Transverse colon (tissue), 4 donors: ENCODE data around the gene SPIRE1. TPM values are rescaled to one million over a fixed set of nuclear protein-coding genes. Genes with fewer than 3 reads are reported as not detected.

ENCODE experiments used
- DNase-seq: peaks from one replicate; pipeline ENCODE4 v3.0.0-alpha.2; 2019
- H3K27ac ChIP-seq, 4 donors: fragments of 200-600 bp; sonication (generic); 2 replicates each; pipeline ENCODE4 v1.5.1; 2016 to 2018; ENCODE audit warnings: inconsistent platforms in 4 of 4
- H3K27me3 ChIP-seq: fragments of 200-600 bp; sonication (generic); 2 replicates; pipeline ENCODE4 v1.5.1; 2017; ENCODE audit warnings: inconsistent platforms
- H3K36me3 ChIP-seq, 4 donors: fragments of 200-600 bp; sonication (generic); 2 replicates each; pipeline ENCODE4 v1.5.1; 2017 to 2019; ENCODE audit warnings: inconsistent platforms in 4 of 4
- H3K4me1 ChIP-seq, 4 donors: fragments of 200-600 bp; sonication (generic); 2 replicates each; pipeline ENCODE4 v1.5.1; 2017 to 2020; ENCODE audit warnings: inconsistent platforms in 4 of 4
- H3K4me3 ChIP-seq, 4 donors: fragments of 200-600 bp; sonication (generic); 1 replicate in 1 of 4; 2 replicates in 3 of 4; pipeline versions ENCODE4 v1.5.1 to v1.6.1; 2017 to 2019; ENCODE audit warnings: inconsistent platforms in 4 of 4
- H3K9me3 ChIP-seq, 2 donors: fragments of 200-600 bp; sonication (generic); 2 replicates each; pipeline ENCODE4 v1.5.1; 2017 to 2019; ENCODE audit warnings: inconsistent platforms in 2 of 2
- CTCF ChIP-seq, 5 experiments: fragments of 200-600 bp in 3 of 5; fragments of 450-650 bp in 2 of 5; sonication (generic) in 3 of 5; IDR thresholded peaks; 1 replicate in 2 of 5; 2 replicates in 3 of 5; pipeline ENCODE4 v1.5.1; 2016 to 2017; ENCODE audit warnings: antibody characterized with exemption in 5 of 5, inconsistent platforms in 3 of 5, mild to moderate bottlenecking in 2 of 5, moderate library complexity in 1 of 5
- EP300 ChIP-seq: sonication (generic); formaldehyde crosslinking; IDR thresholded peaks from one replicate; pipeline ENCODE4 v1.6.1; 2017; ENCODE audit warnings: antibody characterized with exemption, low read depth
- POLR2A ChIP-seq: fragments of 450-650 bp; IDR thresholded peaks from one replicate; pipeline ENCODE4 v1.6.1; 2016; ENCODE audit warnings: antibody characterized with exemption, mild to moderate bottlenecking, moderate library complexity
- POLR2AphosphoS5 ChIP-seq, 3 donors: sonication (generic); formaldehyde crosslinking; IDR thresholded peaks; one replicate each; pipeline ENCODE4 v1.6.1; 2016; ENCODE audit warnings: antibody characterized with exemption in 3 of 3
- WGBS, 2 donors: methylation state at CpG; one replicate each; pipeline ENCODE4 v1.1.5; 2018; ENCODE audit warnings: low coverage in 1 of 2; 5-methylcytosine and 5-hydroxymethylcytosine counted together
- in situ Hi-C, 4 donors: fragments of 200-750 bp; cut with MboI; loops; one replicate each; pipeline versions ENCODE4 v1.15.0 to v1.15.1; 2017; ENCODE audit warnings: low sequenced_read_pairs in 3 of 4, low pct_ligation_motif_present in 1 of 4, low pct_unique_long_range_greater_than_20kb in 1 of 4
- intact Hi-C: fragments of 100-400 bp; cut with DNase I; formaldehyde crosslinking; loops from one replicate; pipeline ENCODE4 v1.15.1; 2023; ENCODE audit warnings: low total_unique reads
- total RNA-seq, 4 donors: library from RNA; depleted of rRNA; stranded (reverse); fragments of >200 nt; gene quantifications; one replicate each; pipeline ENCODE4 v1.1.0, GENCODE V29; 2016

The SPIRE1 gene
- total RNA-seq, 4 donors from 2014 or later: 6.0 to 7.8 (median 6.8) TPM

- intact Hi-C loops: no loop called here
- no peak for DNase-seq
- no peaks in the 10 kb centered on the region for H3K36me3 ChIP-seq
- H3K27me3 ChIP-seq: no peaks in the 10 kb centered on the region
- H3K4me3 ChIP-seq: no peak overlapping the region
- H3K27ac ChIP-seq: no peak overlapping the region
- in situ Hi-C loops: loop anchor here in 1 of 4 donors (10.0 kb wide), 1 partner anchor 57 kb away; no protein-coding TSS in a partner anchor
- TF ChIP-seq CTCF (IDR thresholded peaks at IDR 0.05) (no peak), EP300 (no peak), POLR2AphosphoS5 (IDR thresholded peaks at IDR 0.05) (no peak), POLR2A (no peak)
- H3K9me3 ChIP-seq: no peaks in the 10 kb centered on the region
- 67% methylated on average over 1 of the region's 1 CpG; no CpG with 5 or more reads in 1 of the 2 donors for WGBS, 2 donors
- no peaks in the 10 kb centered on the region for H3K4me1 ChIP-seq
These were observed 126.2 kb downstream of the SPIRE1 start for GRCh38 chr18:12531749-12532148.

GRCh38 chr18:12520442-12520992, 137.4 kb downstream of the SPIRE1 start:
- in situ Hi-C loops: no loop called here
- intact Hi-C loops: no loop called here
- Histone ChIP-seq H3K4me1 (peaks cover 0 to 11% (median 0%) of the 10 kb centered on the region in 4 donors), H3K36me3 (no peaks in the 10 kb centered on the region), H3K27ac (no peak overlapping the region), H3K9me3 (no peaks in the 10 kb centered on the region), H3K4me3 (no peak overlapping the region), H3K27me3 (no peaks in the 10 kb centered on the region)
- WGBS, 2 donors: 56 to 57% methylated on average over 5 of the region's 5 CpGs
- TF ChIP-seq CTCF (IDR thresholded peaks at IDR 0.05): no peak
- no peak for TF ChIP-seq POLR2A
- no peak for DNase-seq

- in situ Hi-C loops: no loop called here
These were observed 138.9 kb downstream of the SPIRE1 start for GRCh38 chr18:12518832-12519531.

GRCh38 chr18:12518326-12518725, 139.6 kb downstream of the SPIRE1 start:
- no peak overlapping the region for H3K4me3 ChIP-seq
- intact Hi-C loops: no loop called here
- no peaks in the 10 kb centered on the region for H3K36me3 ChIP-seq
- no peaks in the 10 kb centered on the region for H3K27me3 ChIP-seq
- TF ChIP-seq CTCF (IDR thresholded peaks at IDR 0.05) (no peak), POLR2A (no peak), EP300 (no peak), POLR2AphosphoS5 (IDR thresholded peaks at IDR 0.05) (no peak)
- H3K9me3 ChIP-seq: no peaks in the 10 kb centered on the region
- H3K4me1 ChIP-seq: peaks cover 0 to 11% (median 0%) of the 10 kb centered on the region in 4 donors
- WGBS, 2 donors: 85 to 92% methylated on average over 2 of the region's 2 CpGs
- H3K27ac ChIP-seq: no peak overlapping the region
- DNase-seq: no peak
- in situ Hi-C loops: no loop called here

More at GRCh38 chr18:12518832-12519531, 138.9 kb downstream of the SPIRE1 start:
- 78 to 86% methylated on average over 6 of the region's 6 CpGs for WGBS, 2 donors
- intact Hi-C loops: no loop called here
- Histone ChIP-seq H3K4me3 (no peak overlapping the region), H3K4me1 (peaks cover 0 to 11% (median 0%) of the 10 kb centered on the region in 4 donors), H3K36me3 (no peaks in the 10 kb centered on the region), H3K27ac (no peak overlapping the region), H3K27me3 (no peaks in the 10 kb centered on the region), H3K9me3 (no peaks in the 10 kb centered on the region)
- TF ChIP-seq POLR2AphosphoS5 (IDR thresholded peaks at IDR 0.05) (no peak), POLR2A (no peak), CTCF (IDR thresholded peaks at IDR 0.05) (no peak), EP300 (no peak)
- no peak for DNase-seq
